GM12801 (cell line): Measurements from ENCODE around the gene SYNRG.

Experiments used
- TF ChIP-seq, protein P1 (sequence below): IDR thresholded peaks from one replicate; pipeline ENCODE4 v1.5.1; 2011; ENCODE audit warnings: control low read depth; ENCODE audit not compliant: insufficient read length; ENCODE audit errors: extremely low read depth

SYNRG gene

GRCh38 chr17:37585066-37585465 lies 24.2 kb downstream of the SYNRG start:
- TF ChIP-seq, protein P1, sequence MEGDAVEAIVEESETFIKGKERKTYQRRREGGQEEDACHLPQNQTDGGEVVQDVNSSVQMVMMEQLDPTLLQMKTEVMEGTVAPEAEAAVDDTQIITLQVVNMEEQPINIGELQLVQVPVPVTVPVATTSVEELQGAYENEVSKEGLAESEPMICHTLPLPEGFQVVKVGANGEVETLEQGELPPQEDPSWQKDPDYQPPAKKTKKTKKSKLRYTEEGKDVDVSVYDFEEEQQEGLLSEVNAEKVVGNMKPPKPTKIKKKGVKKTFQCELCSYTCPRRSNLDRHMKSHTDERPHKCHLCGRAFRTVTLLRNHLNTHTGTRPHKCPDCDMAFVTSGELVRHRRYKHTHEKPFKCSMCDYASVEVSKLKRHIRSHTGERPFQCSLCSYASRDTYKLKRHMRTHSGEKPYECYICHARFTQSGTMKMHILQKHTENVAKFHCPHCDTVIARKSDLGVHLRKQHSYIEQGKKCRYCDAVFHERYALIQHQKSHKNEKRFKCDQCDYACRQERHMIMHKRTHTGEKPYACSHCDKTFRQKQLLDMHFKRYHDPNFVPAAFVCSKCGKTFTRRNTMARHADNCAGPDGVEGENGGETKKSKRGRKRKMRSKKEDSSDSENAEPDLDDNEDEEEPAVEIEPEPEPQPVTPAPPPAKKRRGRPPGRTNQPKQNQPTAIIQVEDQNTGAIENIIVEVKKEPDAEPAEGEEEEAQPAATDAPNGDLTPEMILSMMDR: no peak

DNA sequence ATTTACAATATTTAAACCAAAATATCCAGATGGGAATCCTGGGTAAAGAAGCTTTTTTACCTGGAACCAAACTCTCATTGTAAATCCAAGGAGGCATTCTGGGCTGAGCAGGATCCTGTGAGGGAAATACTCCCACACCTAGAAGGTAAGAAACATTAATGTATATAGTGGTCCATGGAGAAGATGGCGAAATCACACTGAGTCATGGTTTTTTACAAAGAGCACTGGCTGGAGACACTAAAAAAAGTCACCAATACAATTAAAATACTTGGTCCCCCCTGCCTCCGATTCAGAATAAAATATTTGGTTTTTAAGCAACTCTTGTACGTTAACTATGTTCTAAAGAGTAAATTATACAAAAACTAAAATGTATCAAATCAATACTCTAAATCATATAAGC lies 32.9 kb downstream of the SYNRG start:
- TF ChIP-seq, protein P1: no peak

DNA sequence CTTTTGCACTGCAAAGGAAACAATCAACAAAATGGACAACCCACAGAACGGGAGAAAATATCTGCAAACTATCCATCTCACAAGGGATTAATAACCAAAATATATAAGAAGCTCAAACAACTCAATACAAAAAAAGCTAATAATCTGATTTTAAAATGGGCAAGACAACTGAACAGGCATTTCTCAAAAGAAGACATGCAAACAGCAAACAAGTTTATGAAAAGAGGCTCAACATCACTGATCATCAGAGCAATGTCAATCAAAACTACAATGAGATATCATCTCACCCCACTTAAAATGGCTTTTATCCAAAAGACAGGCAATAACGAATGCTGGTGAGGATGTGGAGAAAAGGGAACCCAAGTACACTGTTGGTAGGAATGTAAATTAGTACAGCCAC lies 34.8 kb downstream of the SYNRG start:
- TF ChIP-seq, protein P1: no peak

DNA sequence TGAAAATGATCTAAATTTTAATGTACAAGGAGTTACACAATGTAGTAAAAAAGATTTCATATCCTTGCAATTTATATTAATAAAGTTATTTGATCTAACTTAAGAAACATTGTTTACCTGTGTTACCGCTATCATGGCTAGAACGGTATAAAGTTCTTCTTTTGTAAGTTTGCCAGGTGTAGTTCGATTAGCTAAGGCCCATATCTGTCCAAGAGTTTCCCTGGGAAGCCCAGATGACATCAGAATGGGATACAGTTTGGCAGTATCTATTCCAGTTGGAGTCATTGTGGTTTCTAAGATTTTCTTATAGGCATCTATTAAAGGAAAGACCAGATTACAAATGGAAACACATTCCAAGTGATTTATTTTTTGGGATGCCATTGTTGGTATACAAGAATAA lies 37.5 kb downstream of the SYNRG start:
- TF ChIP-seq, protein P1: no peak

DNA sequence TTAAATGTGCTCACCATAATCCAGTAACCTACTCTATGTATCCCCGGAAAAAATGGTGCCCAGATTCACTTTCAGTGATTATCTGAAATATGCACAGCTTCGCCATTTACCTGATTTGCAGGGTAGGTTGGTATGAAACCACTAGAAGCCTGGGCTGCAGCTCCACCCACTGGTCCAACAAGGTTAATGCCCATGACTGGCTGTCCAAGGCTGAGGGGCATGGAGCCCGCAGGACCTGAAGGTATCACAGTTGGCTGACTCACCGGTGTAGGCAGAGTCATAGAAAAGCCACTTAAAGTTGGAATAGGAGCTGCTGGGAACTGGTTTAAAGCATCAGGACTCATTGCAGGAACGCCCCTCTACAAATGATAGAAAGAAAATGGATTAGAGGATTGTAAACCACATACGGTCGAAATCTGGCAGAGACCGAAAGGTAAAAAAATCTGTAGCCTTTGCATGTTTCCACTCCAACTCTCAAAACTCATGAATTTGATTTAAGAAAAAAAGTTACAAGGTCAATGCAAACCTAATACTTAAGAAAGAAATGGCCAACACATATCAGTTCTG lies 38.6 kb downstream of the SYNRG start:
- TF ChIP-seq, protein P1: no peak

DNA sequence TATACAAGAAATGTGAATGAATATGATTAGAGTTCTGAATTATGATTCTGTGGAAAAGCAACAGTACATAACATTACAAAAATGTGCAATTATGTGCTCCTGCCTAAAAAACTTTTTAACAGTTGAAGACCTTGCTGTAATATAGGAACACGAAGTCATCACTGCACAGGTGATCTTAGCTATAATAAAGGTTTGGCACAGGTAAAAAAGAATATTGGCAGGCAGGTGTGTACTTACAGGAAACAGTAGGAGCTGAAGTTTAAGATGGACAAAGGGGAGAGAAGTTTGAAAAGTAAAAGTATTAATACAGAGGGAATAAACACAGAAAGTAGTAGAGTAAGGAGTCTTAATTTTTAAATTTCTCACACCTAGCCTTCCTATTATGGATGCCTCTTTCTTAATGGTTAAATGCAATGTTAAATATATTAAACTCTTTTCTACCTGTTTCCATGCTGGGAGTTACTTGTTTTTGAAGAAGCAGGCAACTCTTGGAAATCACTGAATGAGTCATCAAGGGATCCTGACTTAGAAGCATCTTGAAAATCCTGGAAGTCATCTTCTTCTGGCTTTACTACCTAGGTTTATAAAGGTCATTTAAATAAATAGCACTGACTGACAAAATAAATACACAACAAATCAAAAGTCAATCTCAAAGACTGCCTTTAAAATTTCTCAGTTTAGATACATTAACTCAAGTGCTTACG lies 40.7 kb downstream of the SYNRG start:
- TF ChIP-seq, protein P1: no peak

- TF ChIP-seq, protein P1: no peak
Measured at GRCh38 chr17:37567538-37567937, 41.7 kb downstream of the SYNRG start.
